Stomach smooth muscle (tissue), 2 donors: ENCODE measurements around the gene ZNF574.
"Not testable (repeated sequence)": the region's sequence is repeated elsewhere in the genome, so short reads cannot be mapped to it uniquely, and the experiment has no call there.

Source experiments
- H3K27ac ChIP-seq: one replicate; pipeline ENCODE4 v1.7.0; 2013; ENCODE audit warnings: mild to moderate bottlenecking, low read length, inconsistent platforms
- H3K27me3 ChIP-seq, 2 donors: one replicate each; pipeline ENCODE4 v1.7.0; 2013; ENCODE audit warnings: low read length in 2 of 2; ENCODE audit not compliant: insufficient read depth in 2 of 2, control insufficient read depth in 1 of 2
- H3K36me3 ChIP-seq, 2 donors: one replicate each; pipeline ENCODE4 v1.7.0; 2013; ENCODE audit warnings: low read length in 2 of 2; ENCODE audit not compliant: control insufficient read depth in 2 of 2, insufficient read depth in 2 of 2
- H3K4me1 ChIP-seq: one replicate; pipeline ENCODE4 v1.7.0; 2013; ENCODE audit warnings: low read length; ENCODE audit not compliant: control insufficient read depth, insufficient read depth
- H3K4me3 ChIP-seq, 2 donors: one replicate each; pipeline ENCODE4 v1.7.0; 2013; ENCODE audit warnings: low read length in 2 of 2
- H3K9ac ChIP-seq, 2 donors: one replicate each; pipeline ENCODE4 v1.7.0; 2013; ENCODE audit warnings: low read length in 2 of 2, mild to moderate bottlenecking in 1 of 2
- H3K9me3 ChIP-seq, 2 donors: one replicate each; pipeline ENCODE4 v1.7.0; 2013; ENCODE audit warnings: low read length in 2 of 2; ENCODE audit not compliant: control insufficient read depth in 2 of 2
- donor health status: healthy.
- donor health status: Pancreatic carcinoma.

Gene ZNF574, protein sequence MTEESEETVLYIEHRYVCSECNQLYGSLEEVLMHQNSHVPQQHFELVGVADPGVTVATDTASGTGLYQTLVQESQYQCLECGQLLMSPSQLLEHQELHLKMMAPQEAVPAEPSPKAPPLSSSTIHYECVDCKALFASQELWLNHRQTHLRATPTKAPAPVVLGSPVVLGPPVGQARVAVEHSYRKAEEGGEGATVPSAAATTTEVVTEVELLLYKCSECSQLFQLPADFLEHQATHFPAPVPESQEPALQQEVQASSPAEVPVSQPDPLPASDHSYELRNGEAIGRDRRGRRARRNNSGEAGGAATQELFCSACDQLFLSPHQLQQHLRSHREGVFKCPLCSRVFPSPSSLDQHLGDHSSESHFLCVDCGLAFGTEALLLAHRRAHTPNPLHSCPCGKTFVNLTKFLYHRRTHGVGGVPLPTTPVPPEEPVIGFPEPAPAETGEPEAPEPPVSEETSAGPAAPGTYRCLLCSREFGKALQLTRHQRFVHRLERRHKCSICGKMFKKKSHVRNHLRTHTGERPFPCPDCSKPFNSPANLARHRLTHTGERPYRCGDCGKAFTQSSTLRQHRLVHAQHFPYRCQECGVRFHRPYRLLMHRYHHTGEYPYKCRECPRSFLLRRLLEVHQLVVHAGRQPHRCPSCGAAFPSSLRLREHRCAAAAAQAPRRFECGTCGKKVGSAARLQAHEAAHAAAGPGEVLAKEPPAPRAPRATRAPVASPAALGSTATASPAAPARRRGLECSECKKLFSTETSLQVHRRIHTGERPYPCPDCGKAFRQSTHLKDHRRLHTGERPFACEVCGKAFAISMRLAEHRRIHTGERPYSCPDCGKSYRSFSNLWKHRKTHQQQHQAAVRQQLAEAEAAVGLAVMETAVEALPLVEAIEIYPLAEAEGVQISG

DNA sequence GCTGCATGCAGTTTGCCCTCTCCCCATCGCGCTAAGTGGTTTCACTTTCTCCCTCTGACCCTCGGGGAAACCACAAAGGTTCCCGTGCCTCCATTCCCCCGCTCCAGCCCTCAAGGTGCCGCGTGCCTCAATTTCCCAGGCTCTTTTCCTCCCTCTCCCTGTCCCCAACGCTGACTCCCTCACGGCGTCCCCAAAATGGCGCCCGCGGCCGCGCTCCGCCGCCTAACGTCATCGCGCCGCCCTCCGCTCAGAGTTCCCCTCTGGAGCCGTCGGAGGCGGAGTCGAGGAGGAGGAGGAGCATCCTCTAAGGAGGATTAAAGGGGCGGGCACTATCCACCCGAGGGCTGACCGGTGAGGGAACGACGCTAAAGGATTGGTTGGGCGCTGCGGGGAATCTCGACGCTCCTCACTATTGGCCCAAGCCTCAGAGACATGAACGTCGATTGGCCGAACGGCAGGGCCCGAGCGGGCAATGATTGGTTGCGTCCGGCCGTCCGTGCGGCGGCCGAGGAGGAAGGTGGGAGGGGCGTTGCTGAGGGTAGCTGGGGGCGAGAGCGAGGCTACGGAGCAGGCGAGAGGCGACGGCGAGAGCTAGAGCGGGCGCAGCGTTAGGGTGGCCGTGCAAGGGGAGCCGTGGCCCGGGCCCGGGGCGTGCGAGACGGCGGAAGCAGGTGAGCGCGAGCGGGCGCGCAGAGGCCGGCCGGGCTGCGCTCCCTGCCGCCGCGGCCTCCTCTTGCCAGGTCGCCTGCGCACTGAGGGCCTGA is at the start of gene ZNF574:
TSS of gene ZNF574 (plus strand) at position 551 of the 764 bp plus-strand sequence. CDS start 2,441 bp downstream, outside the sequence.
- no peaks in the 10 kb centered on the region for H3K9me3 ChIP-seq

DNA sequence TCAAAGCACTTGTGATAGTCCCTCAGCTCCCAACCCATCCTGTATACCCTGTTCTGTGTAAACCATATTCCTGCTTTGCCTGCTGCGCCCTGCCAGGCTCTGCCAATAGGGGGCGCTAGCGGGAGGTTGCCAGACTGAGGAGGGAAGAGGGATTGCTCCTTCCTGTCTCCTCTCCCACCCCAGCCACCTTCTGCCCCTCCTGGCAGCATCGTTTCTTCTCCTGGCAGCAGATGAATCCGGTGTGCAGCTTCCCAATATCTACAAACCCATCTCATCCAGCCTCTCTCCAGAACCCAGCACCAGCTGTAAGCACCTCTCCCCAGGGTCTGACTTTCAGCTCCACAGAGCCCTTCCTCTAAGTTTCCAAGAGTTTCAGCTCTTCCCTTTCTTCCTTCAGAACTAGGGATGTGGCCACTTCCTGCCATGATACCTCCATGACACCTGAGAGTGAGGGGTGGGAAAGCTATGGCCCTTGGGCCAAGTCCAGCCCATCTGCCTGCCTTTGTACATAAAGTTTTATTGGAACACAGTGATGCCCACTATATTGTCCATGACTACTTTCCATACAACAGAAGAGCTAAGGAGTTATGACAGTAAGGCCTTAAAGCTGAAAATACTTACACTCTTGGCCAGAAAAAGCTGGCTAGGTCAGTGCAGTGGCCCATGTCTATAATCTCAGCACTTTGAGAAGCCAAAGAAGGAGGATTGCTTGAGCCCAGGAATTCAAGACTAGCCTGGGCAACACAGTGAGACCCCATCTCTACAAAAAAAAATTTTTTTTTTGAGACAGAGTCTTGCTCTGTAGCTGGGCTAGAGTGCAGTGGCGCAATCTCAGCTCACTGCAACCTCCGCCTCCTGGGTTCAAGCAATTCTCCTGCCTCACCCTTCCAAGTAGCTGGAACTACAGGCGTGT is 47.4 kb upstream of the ZNF574 start:
- Histone ChIP-seq H3K36me3 (peaks cover 0 to 4% of the 10 kb centered on the region in 2 donors), H3K27ac (no peak overlapping the region), H3K4me1 (peaks cover 20% of the 10 kb centered on the region), H3K9ac (no peak overlapping the region), H3K27me3 (no peaks in the 10 kb centered on the region), H3K4me3 (no peak overlapping the region), H3K9me3 (no peaks in the 10 kb centered on the region)

More for the DNA sequence above, at the start of gene ZNF574:
- Histone ChIP-seq H3K36me3 (peaks cover 14 to 24% of the 10 kb centered on the region in 2 donors), H3K27me3 (no peaks in the 10 kb centered on the region), H3K9ac (peak within 1 kb of the TSS; percentile 99 to 100), H3K4me1 (peaks cover 20% of the 10 kb centered on the region), H3K27ac (peak within 1 kb of the TSS; percentile 99), H3K4me3 (peak within 1 kb of the TSS; percentile 91 to 96)

DNA sequence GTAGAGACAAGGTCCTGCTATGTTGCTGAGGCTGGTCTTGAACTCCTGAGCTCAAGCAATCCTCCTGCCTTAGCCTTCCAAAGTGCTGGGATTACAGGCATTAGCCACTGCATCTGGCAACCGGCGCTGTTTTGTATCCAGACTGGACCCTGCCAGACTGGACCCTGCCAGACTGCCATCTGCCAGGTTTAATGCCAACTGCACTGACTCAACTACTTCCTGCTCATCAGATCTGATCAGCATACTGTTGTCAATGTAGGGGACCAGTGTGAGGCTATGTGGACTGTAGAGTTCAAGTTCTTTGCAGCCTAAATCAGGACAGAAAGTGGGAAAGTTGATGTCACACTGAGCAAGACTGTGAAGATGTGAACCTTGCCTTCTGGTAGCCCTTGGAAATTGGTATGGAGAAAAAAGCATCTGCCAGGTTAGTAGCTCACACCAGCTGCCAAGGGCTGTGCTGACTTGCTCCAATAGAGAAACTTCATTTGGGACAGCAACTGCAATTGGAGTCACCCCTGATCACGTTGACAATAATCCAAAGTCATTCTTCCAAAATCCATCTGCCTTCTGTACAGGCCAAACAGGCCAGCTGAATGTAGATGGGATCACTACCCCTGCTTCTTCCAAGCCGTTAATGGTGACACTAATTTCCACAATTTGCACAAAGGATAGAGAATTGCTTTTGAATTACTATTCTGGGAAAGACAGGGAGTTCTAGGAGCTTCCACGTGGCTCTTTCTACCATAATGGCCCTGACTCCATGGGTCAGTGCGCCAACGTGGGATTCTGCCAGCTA is 45.1 kb upstream of the ZNF574 start:
- H3K4me3 ChIP-seq: no peak overlapping the region
- no peak overlapping the region for H3K9ac ChIP-seq
- H3K27ac ChIP-seq: no peak overlapping the region
- H3K27me3 ChIP-seq: no peaks in the 10 kb centered on the region
- no peaks in the 10 kb centered on the region for H3K4me1 ChIP-seq
- peaks cover 0 to 4% of the 10 kb centered on the region in 2 donors for H3K36me3 ChIP-seq
- H3K9me3 ChIP-seq: no peaks in the 10 kb centered on the region

DNA sequence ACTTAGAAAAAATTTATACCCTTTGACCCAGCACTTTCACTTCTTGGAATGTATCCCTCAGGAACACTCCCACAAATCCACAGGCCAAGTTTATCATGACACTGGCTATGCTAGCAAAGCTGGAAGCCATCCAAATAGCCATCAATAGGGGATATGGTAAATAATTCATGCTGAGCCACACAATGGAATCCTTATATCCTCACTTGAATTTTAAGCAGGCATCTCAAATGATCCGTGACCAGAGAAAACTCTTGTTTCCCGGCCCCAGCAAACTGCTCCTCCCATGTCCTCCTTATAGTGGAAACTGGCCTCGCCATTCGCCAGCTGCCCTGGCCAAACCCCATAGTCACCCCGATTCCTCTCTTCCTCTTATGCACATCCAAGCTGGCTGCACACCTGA is 43.5 kb upstream of the ZNF574 start:
- no peak overlapping the region for H3K27ac ChIP-seq

DNA sequence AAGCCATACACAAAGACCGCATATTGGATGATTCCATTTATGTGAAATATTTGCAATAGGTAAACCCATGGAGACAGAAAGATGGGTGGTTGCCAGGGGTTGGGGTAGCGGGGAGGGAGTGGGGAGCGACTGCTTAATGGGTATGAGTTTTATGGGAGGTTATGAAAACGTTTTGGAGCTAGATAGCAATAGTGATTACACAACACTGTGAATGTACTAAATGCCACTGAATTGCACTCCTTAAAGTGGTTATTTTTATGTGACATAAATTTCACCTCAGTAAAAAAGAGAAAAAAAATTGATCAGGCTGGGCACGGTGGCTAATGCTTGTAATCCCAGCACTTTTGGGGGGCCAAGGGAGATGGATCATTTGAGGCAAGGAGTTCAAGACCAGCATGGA is 42.6 kb upstream of the ZNF574 start:
- Histone ChIP-seq H3K9me3 (no peaks in the 10 kb centered on the region), H3K27me3 (no peaks in the 10 kb centered on the region), H3K27ac (no peak overlapping the region), H3K36me3 (peaks cover 4 to 5% of the 10 kb centered on the region in 2 donors), H3K4me3 (no peak overlapping the region), H3K9ac (no peak overlapping the region), H3K4me1 (no peaks in the 10 kb centered on the region)

More for the DNA sequence above, 43.5 kb upstream of the ZNF574 start:
- no peak overlapping the region for H3K9ac ChIP-seq
- H3K9me3 ChIP-seq: no peaks in the 10 kb centered on the region
- no peaks in the 10 kb centered on the region for H3K27me3 ChIP-seq
- H3K4me1 ChIP-seq: no peaks in the 10 kb centered on the region
- no peak overlapping the region for H3K4me3 ChIP-seq
- peaks cover 2 to 4% of the 10 kb centered on the region in 2 donors for H3K36me3 ChIP-seq

DNA sequence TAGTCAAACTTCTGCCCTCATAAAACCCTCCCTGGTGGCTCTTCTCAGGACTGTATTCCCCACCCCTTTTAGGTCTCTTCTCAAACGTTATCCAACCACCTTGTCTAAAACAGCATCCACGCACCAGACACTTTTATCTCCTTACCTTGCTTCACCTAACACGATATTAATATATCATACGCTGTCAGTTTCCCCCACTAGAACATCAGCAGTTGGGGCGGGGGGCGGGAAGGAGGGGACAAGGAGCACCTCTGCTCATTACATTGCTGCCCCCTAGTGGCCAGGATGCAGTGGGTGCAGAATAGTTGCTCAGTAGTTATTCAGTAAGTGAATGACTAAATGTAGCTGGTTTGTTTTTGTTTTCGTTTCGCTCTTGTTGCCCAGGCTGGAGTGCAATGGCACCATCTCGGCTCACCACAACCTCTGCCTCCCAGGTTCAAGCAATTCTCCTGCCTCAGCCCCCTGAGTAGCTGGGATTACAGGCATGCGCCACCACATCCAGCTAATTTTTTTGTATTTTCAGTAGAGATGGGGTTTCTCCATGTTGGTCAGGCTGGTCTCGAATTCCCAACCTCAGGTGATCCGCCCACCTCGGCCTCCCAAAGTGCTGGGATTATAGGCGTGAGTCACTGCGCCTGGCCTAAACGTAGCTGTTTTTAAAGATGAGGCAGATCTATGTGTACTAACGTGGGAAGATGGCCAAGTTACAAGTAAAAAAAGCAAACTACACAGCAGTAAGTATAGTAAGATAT is 41.1 kb upstream of the ZNF574 start:
- H3K36me3 ChIP-seq: peaks cover 4 to 10% of the 10 kb centered on the region in 2 donors
- not testable (repeated sequence) for H3K4me1 ChIP-seq, H3K9me3 ChIP-seq, H3K9ac ChIP-seq, H3K4me3 ChIP-seq, H3K27ac ChIP-seq, H3K27me3 ChIP-seq

DNA sequence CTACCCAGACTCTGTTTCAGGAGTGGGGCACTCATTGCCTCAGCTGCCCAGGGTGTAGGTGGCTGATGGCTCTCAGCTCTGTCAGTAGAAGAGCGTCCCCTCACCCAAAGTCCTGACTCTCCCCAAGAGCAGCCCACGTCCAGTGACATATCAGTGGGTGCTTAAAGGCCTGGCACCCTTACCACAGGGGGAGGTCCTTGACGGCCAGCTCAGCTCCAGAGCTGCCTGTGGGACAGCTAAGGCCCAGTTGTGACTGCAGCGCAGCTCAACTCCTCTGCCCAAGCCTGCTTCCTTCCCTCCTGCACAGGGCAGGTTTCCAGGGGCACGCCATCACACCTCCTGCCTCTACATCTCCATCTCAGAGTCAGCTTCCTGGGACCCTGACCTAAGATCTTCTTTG is 38.3 kb upstream of the ZNF574 start:
- H3K36me3 ChIP-seq: peaks cover 13 to 28% of the 10 kb centered on the region in 2 donors
- no peak overlapping the region for H3K9ac ChIP-seq
- H3K27ac ChIP-seq: no peak overlapping the region
- H3K4me3 ChIP-seq: no peak overlapping the region
- H3K4me1 ChIP-seq: no peaks in the 10 kb centered on the region
- H3K27me3 ChIP-seq: no peaks in the 10 kb centered on the region
- H3K9me3 ChIP-seq: no peaks in the 10 kb centered on the region

DNA sequence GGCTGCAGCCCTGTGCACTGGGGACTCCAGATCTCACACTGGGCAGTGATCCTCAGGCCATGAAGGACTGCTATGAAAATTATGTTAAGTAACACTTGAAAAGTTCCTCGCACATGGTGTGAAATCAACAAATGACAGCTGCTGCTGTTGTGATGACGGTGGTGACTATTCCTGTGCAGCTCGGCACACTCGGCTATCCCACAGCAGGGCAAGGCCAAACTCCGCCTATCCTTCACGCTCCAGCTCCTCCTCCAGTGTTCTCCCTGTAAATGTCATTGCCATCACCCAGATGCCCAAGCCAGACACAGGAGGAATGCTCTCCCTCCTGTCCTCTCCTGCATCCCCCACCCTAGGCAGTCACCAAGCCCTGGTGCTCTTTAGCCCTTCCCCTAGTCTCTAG is 37.3 kb upstream of the ZNF574 start:
- H3K9me3 ChIP-seq: no peaks in the 10 kb centered on the region
- H3K36me3 ChIP-seq: peaks cover 13 to 31% of the 10 kb centered on the region in 2 donors
- H3K4me1 ChIP-seq: no peaks in the 10 kb centered on the region
- no peak overlapping the region for H3K4me3 ChIP-seq
- H3K27ac ChIP-seq: no peak overlapping the region
- no peaks in the 10 kb centered on the region for H3K27me3 ChIP-seq
- H3K9ac ChIP-seq: no peak overlapping the region

DNA sequence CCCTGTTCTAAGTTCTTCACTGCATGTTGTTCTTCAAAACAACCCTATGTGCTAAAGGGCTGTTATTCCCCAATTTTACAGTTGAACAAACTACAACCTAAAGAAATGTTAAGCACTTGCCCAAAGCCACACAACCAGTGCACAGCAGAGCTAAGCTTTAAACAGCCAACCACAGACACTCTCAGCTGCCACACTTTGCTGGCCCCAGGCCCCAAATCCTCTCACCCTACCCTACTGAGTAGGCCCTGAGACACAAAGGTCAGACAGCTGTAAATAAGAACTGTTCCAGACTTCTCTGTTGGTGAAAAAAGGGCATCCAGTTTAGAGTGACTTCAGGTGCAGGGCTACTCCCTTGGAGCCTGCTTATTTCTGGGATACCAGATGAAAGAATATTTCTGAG is 35.9 kb upstream of the ZNF574 start:
- Histone ChIP-seq H3K4me1 (no peaks in the 10 kb centered on the region), H3K9ac (no peak overlapping the region), H3K36me3 (peaks cover 17 to 33% of the 10 kb centered on the region in 2 donors)

More for the DNA sequence above, 35.9 kb upstream of the ZNF574 start:
- no peak overlapping the region for H3K4me3 ChIP-seq
- H3K9me3 ChIP-seq: no peaks in the 10 kb centered on the region
- no peak overlapping the region for H3K27ac ChIP-seq
- H3K27me3 ChIP-seq: no peaks in the 10 kb centered on the region
